GM23248 (cell line): ENCODE measurements around the gene KIAA1671.

Experiments used
- EZH2 ChIP-seq: fragments of 200-600 bp; sonication (generic); IDR thresholded peaks from 2 replicates; pipeline ENCODE4 v1.6.1; 2018; ENCODE audit warnings: antibody characterized with exemption, mild to moderate bottlenecking; ENCODE audit not compliant: insufficient read depth, poor library complexity, severe bottlenecking
- EZH2phosphoT487 ChIP-seq: fragments of 200-600 bp; sonication (generic); IDR thresholded peaks from 2 replicates; pipeline ENCODE4 v1.6.1; 2018; ENCODE audit warnings: antibody characterized with exemption, moderate library complexity, mild to moderate bottlenecking, low read depth; ENCODE audit not compliant: insufficient read depth

GRCh38 chr22:25176175-25176574, 223.7 kb downstream of the KIAA1671 start:
- no peak for TF ChIP-seq EZH2
- TF ChIP-seq EZH2phosphoT487 = no peak
